Lower leg skin (tissue), 3 donors: ENCODE measurements around the gene FDXR.

Experiments
- POLR2A ChIP-seq, 2 donors: fragments of 450-650 bp; IDR thresholded peaks; one replicate each; pipeline ENCODE4 v1.6.1; 2016 to 2017; ENCODE audit warnings: antibody characterized with exemption in 2 of 2, mild to moderate bottlenecking in 1 of 2, moderate library complexity in 1 of 2
- TF ChIP-seq, protein P1 (sequence below), 3 donors: fragments of 450-650 bp; IDR thresholded peaks; one replicate each; pipeline ENCODE4 v1.5.1; 2016; ENCODE audit warnings: antibody characterized with exemption in 3 of 3, mild to moderate bottlenecking in 3 of 3, moderate library complexity in 2 of 3

DNA sequence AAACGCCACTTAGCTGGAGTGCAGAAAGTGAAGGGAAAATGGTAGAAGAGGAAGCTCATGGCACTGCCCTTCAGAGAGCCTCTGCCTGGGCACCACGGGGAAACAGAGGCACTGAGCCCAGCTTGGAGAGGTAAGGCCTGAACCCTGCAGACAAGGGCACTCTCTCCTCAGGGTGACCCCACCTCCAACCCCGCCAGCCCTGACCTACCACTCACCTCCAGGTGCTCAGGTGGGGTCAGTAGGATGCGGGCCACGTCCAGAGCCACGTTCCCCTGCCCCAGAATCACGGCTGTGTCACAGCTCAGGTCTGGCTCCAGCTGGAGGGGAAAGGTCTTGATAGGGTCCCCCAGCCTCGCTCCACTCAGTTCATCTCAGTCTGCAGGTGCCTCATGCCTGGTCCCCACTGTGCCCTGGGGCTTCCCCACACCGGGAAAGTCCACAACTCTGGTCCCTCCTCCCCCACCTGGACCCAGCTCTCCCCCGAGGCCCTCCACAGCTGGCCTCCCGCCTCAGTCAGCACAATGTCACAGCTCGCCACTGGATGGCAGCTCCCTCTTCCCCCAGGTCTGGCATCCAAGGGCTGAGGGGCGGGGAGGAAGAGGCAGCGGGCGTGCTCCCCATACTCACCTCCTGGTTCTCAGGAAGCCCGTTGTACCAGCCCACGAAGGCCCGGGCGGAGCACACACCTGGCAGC, 7.1 kb downstream of the FDXR start:
- TF ChIP-seq, protein P1, sequence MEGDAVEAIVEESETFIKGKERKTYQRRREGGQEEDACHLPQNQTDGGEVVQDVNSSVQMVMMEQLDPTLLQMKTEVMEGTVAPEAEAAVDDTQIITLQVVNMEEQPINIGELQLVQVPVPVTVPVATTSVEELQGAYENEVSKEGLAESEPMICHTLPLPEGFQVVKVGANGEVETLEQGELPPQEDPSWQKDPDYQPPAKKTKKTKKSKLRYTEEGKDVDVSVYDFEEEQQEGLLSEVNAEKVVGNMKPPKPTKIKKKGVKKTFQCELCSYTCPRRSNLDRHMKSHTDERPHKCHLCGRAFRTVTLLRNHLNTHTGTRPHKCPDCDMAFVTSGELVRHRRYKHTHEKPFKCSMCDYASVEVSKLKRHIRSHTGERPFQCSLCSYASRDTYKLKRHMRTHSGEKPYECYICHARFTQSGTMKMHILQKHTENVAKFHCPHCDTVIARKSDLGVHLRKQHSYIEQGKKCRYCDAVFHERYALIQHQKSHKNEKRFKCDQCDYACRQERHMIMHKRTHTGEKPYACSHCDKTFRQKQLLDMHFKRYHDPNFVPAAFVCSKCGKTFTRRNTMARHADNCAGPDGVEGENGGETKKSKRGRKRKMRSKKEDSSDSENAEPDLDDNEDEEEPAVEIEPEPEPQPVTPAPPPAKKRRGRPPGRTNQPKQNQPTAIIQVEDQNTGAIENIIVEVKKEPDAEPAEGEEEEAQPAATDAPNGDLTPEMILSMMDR (IDR thresholded peaks at IDR 0.05): no peak
- TF ChIP-seq POLR2A (IDR thresholded peaks at IDR 0.05): no peak
